T-helper 17 cell (primary cell): ENCODE measurements around the gene NAA20. TPM values are rescaled to one million over a fixed set of nuclear protein-coding genes. Genes with fewer than 3 reads are reported as not detected.

Source experiments
- ATAC-seq: fragments of 150-1000 bp; cut with Tn5 transposase; 2 replicates; pipeline ENCODE4 v1.10.0; 2021; ENCODE audit warnings: mild to moderate bottlenecking, moderate library complexity
- DNase-seq, 3 donors: peaks; one replicate each; pipeline versions ENCODE4 v3.0.0 to v3.0.0-alpha.2; 2020 to 2021
- H3K9me3 ChIP-seq: one replicate; pipeline ENCODE4 v1.7.0; 2013; ENCODE audit warnings: low read length, mild to moderate bottlenecking; ENCODE audit not compliant: control insufficient read depth, poor library complexity, severe bottlenecking
- H3K27ac Mint-ChIP-seq: one replicate; pipeline ENCODE4 v1.8.0; 2022; ENCODE audit warnings: mild to moderate bottlenecking, moderate library complexity, mixed read lengths
- H3K27me3 Mint-ChIP-seq: one replicate; pipeline ENCODE4 v1.8.0; 2022; ENCODE audit warnings: mixed read lengths
- H3K36me3 Mint-ChIP-seq: one replicate; pipeline ENCODE4 v1.8.0; 2022; ENCODE audit warnings: low read depth, mixed read lengths
- H3K4me1 Mint-ChIP-seq: one replicate; pipeline ENCODE4 v1.8.0; 2022; ENCODE audit warnings: mild to moderate bottlenecking, mixed read lengths
- H3K4me3 Mint-ChIP-seq: one replicate; pipeline ENCODE4 v1.8.0; 2022; ENCODE audit warnings: mild to moderate bottlenecking, moderate library complexity, mixed read lengths
- total RNA-seq, 4 donors: library from RNA in 2 of 4; stranded (reverse) in 2 of 4; gene quantifications; one replicate each; pipeline ENCODE4 v1.2.3 and lab custom pipeline; 2022 to 2026

Gene NAA20, protein sequence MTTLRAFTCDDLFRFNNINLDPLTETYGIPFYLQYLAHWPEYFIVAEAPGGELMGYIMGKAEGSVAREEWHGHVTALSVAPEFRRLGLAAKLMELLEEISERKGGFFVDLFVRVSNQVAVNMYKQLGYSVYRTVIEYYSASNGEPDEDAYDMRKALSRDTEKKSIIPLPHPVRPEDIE
- total RNA-seq (10 to 100 TPM; 22.4 to 25.3 TPM), total RNA-seq (lab: John Stamatoyannopoulos, UW) (17.2 to 36.7 reads per million in 2 donors)

DNA sequence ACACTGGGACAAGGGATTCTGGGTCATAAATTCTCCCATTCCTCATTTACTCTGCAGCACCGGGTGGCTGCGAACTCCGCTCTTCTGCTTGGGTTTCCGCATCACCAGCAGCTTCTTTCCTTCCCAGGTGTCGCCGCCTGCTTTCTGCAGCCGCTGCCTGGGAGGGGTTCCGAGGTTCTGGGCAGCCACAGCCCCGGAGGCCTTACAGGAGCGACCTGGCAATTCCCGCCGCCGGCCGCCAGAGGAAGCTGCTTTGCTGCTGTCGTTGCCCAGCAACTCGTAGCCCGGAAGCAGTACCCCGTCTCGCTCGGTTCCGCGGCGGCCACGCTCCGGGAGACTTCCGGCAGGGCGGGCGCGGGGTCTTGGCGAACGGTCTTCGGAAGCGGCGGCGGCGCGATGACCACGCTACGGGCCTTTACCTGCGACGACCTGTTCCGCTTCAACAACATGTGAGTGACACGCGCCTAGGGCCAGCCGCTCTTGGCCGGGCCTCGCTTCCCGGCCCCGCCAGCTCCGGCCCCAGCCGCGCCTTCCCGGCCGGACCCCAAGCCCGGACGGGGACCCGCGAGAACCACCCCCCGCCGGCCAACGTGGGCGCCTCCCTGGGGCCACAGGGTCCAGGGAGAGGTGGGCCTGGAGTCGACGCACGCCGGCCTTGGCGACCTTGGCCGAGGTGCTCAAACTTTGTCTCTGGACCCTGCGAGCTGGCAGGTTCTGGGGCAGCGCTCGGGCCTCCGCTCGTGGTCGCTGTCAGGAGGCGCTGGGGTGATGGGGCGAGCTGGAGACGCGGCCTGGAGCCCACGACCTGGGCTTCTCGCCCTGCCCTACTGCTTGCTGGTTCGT lies at the start of gene NAA20:
Gene NAA20, plus strand, starts transcription at position 362 of the 843 bp plus-strand sequence. Its CDS starts 35 bp downstream, at position 397.
- peak within 1 kb of the TSS; percentile 92 for H3K4me3 Mint-ChIP-seq
- H3K36me3 Mint-ChIP-seq = no peaks in the 10 kb centered on the region
- DNase-seq = peak; percentile 84 to 85 (median 85)
- H3K4me1 Mint-ChIP-seq = peaks cover 38% of the 10 kb centered on the region
- peak within 1 kb of the TSS; percentile 91 for H3K27ac Mint-ChIP-seq
- ATAC-seq = peak; percentile 98
- H3K9me3 ChIP-seq = no peaks in the 10 kb centered on the region
- no peaks in the 10 kb centered on the region for H3K27me3 Mint-ChIP-seq

DNA sequence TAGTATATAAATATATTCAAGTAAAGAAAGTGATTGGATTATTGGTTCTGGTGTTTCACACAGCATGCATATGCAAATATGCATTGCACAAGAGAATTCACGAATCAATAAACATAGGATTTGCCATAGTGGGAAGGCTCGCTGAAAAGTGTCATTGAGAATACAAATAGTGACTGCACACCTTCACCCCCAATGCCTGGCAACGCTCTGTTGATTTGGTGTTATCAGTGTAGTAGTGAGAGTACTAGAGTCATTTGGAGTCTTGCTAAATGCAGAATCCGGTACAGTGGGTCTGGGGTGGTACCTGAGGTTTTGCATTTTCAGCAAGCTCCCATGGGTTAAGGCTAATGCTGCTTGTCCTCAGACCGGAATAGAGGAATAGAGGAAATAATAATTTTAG lies 49.7 kb upstream of the NAA20 start:
- Mint-ChIP-seq H3K27ac (no peak overlapping the region), H3K4me3 (no peak overlapping the region), H3K36me3 (no peaks in the 10 kb centered on the region), H3K4me1 (peaks cover 22% of the 10 kb centered on the region), H3K27me3 (no peaks in the 10 kb centered on the region)
- no peak for DNase-seq
- ATAC-seq = no peak
- no peaks in the 10 kb centered on the region for H3K9me3 ChIP-seq

DNA sequence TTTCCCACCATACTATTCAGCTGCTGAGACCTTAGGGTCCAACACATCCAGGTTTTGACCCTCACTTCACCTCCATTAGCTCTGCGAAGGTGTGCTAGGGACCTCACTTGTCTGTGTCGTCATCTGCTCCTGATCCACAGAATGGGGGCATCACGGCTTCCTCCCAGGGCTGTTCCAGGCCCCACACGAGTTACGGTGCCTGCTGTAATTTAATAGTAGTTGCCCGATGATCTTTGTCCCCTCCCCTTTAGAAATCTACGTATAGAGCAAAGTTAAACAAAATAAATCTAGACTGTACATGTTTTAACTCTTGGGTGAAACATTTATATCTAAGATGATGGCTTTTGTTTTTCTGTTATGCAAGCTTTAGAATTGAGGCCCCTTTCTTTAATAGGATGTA lies 49.1 kb upstream of the NAA20 start:
- peak overlapping the region; percentile 81 for H3K27ac Mint-ChIP-seq

DNA sequence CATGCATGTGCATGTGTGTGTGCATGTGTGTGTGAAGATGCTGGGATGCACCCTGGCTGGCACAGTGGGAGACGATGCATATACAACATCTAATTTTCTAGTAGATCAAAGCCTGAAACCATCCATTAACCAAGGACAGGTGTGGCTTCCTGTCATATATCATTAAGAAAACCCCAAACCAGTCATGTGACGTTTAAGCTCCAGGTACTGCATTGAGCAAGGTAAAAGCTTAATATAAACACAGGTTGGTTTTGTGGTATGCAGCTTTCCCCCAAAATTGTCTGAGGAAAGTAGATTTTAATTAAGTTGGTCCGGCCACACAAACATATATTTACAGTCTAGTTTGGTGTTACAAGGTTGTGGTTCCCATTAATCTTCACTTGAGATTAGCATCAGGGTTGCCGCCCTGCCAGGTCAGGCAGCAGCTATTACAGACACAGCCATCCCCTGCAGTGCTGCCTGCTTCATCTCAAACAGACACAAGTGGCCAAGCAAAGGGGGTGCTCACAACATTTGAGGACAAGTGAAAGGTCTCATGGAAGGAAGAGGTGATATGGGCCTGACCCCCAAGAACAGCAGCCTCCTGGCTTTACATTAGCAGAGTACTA lies 48.6 kb upstream of the NAA20 start:
- no peak for DNase-seq
- Mint-ChIP-seq H3K4me3 (peak overlapping the region; percentile 73), H3K27ac (peak overlapping the region; percentile 81), H3K36me3 (no peaks in the 10 kb centered on the region), H3K27me3 (no peaks in the 10 kb centered on the region), H3K4me1 (peaks cover 23% of the 10 kb centered on the region)
- peak; percentile 87 for ATAC-seq
- H3K9me3 ChIP-seq = no peaks in the 10 kb centered on the region

More for the DNA sequence above, 49.1 kb upstream of the NAA20 start:
- ATAC-seq = no peak
- Mint-ChIP-seq H3K4me3 (peak overlapping the region; percentile 73), H3K36me3 (no peaks in the 10 kb centered on the region), H3K27me3 (no peaks in the 10 kb centered on the region), H3K4me1 (peaks cover 22% of the 10 kb centered on the region)
- H3K9me3 ChIP-seq = no peaks in the 10 kb centered on the region
- no peak for DNase-seq

DNA sequence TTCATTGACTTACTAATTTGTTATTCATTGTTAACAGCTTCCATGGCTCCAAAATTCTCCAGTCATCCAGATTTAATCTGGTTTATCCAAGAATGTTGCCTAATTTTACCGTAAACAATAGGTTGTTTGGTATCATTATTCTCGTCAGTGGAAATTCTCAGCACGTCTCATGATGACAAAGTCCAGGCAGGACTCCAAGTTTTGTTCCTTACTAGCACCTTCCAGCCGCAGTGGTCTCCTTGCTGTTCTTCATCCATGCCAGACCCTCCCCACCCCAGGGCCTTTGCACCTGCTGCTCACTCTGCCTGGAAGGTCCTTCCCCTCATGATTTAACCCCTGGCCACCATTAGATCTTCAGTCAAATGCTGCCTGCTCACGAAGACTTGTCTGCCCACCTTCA lies 48.1 kb upstream of the NAA20 start:
- H3K4me3 Mint-ChIP-seq = no peak overlapping the region
- no peaks in the 10 kb centered on the region for H3K27me3 Mint-ChIP-seq
- peaks cover 25% of the 10 kb centered on the region for H3K4me1 Mint-ChIP-seq
- DNase-seq (no peak), ATAC-seq (no peak)
- no peaks in the 10 kb centered on the region for H3K9me3 ChIP-seq
- H3K36me3 Mint-ChIP-seq = no peaks in the 10 kb centered on the region
- H3K27ac Mint-ChIP-seq = peak overlapping the region; percentile 81

DNA sequence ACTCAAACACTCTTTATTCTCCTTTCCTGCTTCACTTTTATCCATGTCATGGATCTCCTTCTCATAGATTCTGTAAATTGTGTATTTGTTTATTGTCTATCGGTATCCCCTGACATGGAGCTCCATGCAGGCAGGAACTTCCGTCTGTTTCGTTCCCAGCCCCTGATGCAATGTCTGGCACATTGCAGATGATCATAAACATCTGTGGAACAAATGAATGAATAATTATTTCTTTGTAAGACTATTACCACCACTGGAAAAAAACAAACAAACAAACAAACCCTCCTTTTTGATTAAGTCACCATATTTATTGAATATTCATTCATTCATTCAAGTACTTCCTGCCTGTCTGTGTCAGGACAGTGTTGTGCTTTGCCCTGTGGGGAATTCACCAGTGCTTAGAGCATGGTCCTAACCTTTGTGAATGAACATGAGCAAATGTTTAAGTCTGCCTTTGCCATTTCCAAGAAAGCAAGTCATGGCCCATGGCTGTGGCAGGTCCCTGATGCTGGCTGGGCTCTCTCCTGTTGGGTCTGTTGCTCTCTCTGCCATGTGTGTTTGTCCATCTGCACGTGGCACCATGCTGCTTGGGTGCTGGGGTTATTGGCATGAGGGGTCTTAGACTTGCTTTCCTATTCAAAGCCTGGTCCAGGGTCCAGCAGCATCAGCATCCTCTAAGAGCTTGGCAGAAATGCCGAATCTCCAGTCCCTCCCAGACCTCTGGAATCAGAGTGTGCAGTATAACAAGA lies 47.5 kb upstream of the NAA20 start:
- DNase-seq (no peak), ATAC-seq (no peak)
- H3K27me3 Mint-ChIP-seq = no peaks in the 10 kb centered on the region
- no peak overlapping the region for H3K27ac Mint-ChIP-seq
- H3K4me1 Mint-ChIP-seq = peaks cover 27% of the 10 kb centered on the region
- no peaks in the 10 kb centered on the region for H3K9me3 ChIP-seq
- no peaks in the 10 kb centered on the region for H3K36me3 Mint-ChIP-seq
- H3K4me3 Mint-ChIP-seq = no peak overlapping the region

DNA sequence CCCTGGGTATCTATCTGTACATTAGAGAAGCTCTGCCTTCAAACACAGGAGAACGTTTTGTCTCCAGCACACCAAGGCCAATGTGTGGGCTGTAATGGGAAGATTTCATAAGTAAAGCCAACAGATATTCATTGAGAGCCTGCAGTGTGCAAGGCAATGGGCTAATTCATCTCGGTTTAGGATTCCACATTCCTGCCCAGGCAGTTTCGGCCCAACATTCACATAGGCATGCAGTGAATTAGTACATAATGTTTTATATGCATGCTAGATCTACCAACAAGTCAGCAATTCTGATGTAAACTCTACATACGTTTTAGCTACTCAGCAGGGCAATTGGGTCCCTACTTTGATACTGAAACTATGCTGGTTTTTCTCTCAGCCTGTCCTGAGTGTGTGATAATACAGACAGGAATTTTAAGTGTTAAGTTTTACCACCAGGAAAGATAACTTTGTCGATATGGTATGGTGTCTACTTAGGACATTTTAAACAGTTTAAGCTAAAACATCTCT lies 46.9 kb upstream of the NAA20 start:
- Mint-ChIP-seq H3K36me3 (no peaks in the 10 kb centered on the region), H3K27ac (no peak overlapping the region), H3K4me1 (peaks cover 27% of the 10 kb centered on the region), H3K27me3 (no peaks in the 10 kb centered on the region), H3K4me3 (no peak overlapping the region)
- no peak for DNase-seq
- H3K9me3 ChIP-seq = no peaks in the 10 kb centered on the region
- no peak for ATAC-seq

DNA sequence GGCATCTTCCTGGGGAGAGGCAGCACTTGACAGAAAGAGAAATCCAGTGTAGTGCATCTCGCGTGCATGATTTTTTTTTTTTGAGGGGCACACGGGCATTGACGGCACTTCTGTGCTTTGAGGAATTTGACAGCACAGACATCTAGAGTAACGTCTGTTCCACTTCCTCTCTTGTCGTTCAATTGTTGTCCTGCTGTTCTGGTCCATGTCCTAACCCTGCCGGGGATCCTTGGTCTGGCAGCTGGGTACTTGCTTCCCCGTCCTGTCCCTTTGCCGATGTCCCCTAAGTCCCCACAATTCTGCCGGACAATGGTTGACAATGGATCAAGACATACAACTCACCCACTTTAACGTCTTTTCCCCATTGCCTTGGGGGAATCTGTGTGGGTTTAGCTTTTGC lies 46.0 kb upstream of the NAA20 start:
- H3K4me1 Mint-ChIP-seq = peaks cover 27% of the 10 kb centered on the region
- H3K9me3 ChIP-seq = no peaks in the 10 kb centered on the region
- no peaks in the 10 kb centered on the region for H3K27me3 Mint-ChIP-seq
- H3K27ac Mint-ChIP-seq = no peak overlapping the region
- no peaks in the 10 kb centered on the region for H3K36me3 Mint-ChIP-seq
- no peak for ATAC-seq
- DNase-seq = no peak
- no peak overlapping the region for H3K4me3 Mint-ChIP-seq

DNA sequence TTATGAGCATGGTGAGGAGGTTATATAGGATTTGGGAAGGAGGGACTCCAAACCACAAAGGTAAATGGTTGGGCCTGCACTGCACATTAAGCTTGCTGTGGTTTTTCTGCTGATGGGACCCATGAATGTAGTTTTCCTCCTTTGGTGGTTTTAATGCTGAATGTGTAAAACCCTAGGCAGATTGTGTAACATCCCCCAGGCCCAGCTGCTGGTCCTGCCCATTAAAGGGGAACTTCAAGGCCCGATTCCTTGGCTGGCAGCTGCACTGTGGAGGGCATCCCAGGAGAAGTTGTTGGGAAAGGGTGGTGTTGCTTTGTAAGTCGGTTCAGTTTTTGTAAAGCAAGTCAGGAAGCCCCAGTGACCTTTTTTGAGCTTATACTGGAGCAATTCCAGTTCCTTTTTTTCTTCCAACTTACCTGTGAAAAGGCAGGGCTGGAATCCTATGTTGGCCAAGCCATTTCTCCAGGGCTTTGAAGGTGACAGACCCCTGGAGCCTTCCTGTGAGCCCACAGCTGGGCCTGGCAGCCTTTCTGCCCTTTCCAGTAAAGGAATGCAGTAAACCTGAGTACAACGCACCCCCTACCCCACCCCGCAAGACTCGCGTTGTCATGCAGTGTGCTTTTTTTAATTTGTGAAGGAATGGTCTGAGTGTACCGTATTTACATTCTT lies 43.1 kb upstream of the NAA20 start:
- H3K4me1 Mint-ChIP-seq = peaks cover 22% of the 10 kb centered on the region

DNA sequence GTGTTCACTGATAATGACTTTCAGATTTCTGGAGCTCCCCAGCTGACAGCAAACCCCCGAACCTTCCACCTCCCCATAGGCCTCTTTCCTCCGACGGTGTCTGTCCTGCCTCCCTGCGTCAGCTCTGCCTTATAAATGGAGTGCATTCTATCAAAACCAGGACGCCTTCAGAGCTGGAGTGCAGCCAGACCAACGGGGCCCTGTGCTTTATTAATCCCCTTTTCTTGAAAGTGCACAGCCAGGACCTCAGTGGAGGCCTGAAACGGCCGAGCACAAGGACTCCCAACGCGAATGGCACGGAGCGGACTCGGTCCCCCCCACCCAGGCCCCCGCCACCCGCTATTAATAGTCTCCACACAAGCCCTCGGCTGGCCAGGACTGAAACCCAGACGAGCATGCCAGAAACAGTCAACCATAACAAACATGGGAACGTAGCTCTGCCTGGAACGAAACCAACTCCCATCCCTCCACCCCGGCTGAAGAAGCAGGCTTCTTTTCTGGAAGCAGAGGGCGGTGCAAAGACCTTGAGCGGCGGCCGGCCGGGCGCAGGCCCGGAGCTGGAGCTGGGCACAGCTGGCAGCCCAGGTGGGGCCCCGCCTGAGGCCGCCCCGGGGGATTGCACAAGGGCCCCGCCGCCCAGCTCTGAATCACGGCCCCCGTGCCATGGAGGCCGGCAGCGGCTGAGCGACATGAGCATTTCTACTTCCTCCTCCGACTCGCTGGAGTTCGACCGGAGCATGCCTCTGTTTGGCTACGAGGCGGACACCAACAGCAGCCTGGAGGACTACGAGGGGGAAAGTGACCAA lies 42.3 kb upstream of the NAA20 start:
- H3K4me1 Mint-ChIP-seq = peaks cover 17% of the 10 kb centered on the region
- no peak overlapping the region for H3K27ac Mint-ChIP-seq

More for the DNA sequence above, 43.1 kb upstream of the NAA20 start:
- Mint-ChIP-seq H3K27ac (no peak overlapping the region), H3K4me3 (peak overlapping the region; percentile 49), H3K27me3 (no peaks in the 10 kb centered on the region), H3K36me3 (no peaks in the 10 kb centered on the region)
- DNase-seq (no peak), ATAC-seq (no peak)
- H3K9me3 ChIP-seq = no peaks in the 10 kb centered on the region

DNA sequence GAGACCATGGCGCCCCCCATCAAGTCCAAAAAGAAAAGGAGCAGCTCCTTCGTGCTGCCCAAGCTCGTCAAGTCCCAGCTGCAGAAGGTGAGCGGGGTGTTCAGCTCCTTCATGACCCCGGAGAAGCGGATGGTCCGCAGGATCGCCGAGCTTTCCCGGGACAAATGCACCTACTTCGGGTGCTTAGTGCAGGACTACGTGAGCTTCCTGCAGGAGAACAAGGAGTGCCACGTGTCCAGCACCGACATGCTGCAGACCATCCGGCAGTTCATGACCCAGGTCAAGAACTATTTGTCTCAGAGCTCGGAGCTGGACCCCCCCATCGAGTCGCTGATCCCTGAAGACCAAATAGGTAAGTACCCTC lies 41.7 kb upstream of the NAA20 start:
- DNase-seq (no peak), ATAC-seq (no peak)
- H3K36me3 Mint-ChIP-seq = no peaks in the 10 kb centered on the region
- H3K4me3 Mint-ChIP-seq = no peak overlapping the region
- H3K27me3 Mint-ChIP-seq = no peaks in the 10 kb centered on the region
- H3K27ac Mint-ChIP-seq = no peak overlapping the region
- H3K9me3 ChIP-seq = no peaks in the 10 kb centered on the region
- H3K4me1 Mint-ChIP-seq = peaks cover 14% of the 10 kb centered on the region

More for the DNA sequence above, 42.3 kb upstream of the NAA20 start:
- H3K36me3 Mint-ChIP-seq = no peaks in the 10 kb centered on the region
- H3K27me3 Mint-ChIP-seq = no peaks in the 10 kb centered on the region
- DNase-seq (no peak), ATAC-seq (no peak)
- H3K4me3 Mint-ChIP-seq = peak overlapping the region; percentile 12
- no peaks in the 10 kb centered on the region for H3K9me3 ChIP-seq

DNA sequence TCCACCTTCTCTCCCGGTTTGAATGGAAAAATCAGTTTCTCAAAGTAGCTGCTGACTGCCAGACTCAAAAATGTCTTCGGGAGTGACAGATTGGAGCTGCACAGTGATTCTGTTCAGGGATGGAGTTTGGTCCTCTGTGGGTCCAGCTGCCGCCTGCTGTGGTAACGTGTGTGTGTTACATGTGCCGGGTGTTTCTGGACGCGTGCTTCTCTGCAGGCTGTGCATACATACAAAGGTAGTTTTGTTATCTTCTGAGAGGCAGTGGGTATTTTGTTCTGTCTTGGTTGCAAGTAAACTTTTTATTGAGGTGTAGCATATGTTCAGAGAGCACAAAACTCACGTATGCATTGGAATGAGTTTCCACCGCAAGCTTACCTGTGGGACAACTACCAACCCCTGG lies 41.3 kb upstream of the NAA20 start:
- H3K27ac Mint-ChIP-seq = peak overlapping the region; percentile 92
- DNase-seq = no peak
- H3K27me3 Mint-ChIP-seq = no peaks in the 10 kb centered on the region
- no peaks in the 10 kb centered on the region for H3K36me3 Mint-ChIP-seq
- H3K4me3 Mint-ChIP-seq = no peak overlapping the region
- no peak for ATAC-seq
- no peaks in the 10 kb centered on the region for H3K9me3 ChIP-seq
- peaks cover 14% of the 10 kb centered on the region for H3K4me1 Mint-ChIP-seq
